H1 (cell line): ENCODE measurements around the gene BMERB1. TPM values are rescaled to one million over a fixed set of nuclear protein-coding genes. Genes with fewer than 3 reads are reported as not detected.

Experiments
- ASH2L ChIP-seq: fragments of 200-600, 300-600 bp; sonication (generic); IDR thresholded peaks from one replicate; pipeline ENCODE4 v1.7.1; 2017; ENCODE audit warnings: low read length
- BRCA1 ChIP-seq: IDR thresholded peaks from 2 replicates; pipeline ENCODE4 v1.6.1; 2012; ENCODE audit warnings: low read depth, low read length, improper control_type of control experiment
- CREB1 ChIP-seq: IDR thresholded peaks from 2 replicates; pipeline ENCODE4 v1.6.1; 2012; ENCODE audit warnings: inconsistent platforms
- EGR1 ChIP-seq: IDR thresholded peaks from 2 replicates; pipeline ENCODE4 v1.6.1; 2011; ENCODE audit warnings: low read depth, low read length, borderline replicate concordance
- GTF2F1 ChIP-seq: IDR thresholded peaks from 2 replicates; pipeline ENCODE4 v1.6.1; 2012; ENCODE audit warnings: low read depth, low read length, improper control_type of control experiment, borderline replicate concordance
- RAD21 ChIP-seq, 2 experiments: IDR thresholded peaks in 1 of 2; conservative IDR thresholded peaks in 1 of 2; 2 replicates each; pipeline ENCODE4 v1.6.1; 2011; ENCODE audit warnings: low read depth in 2 of 2, low read length in 2 of 2, improper control_type of control experiment in 1 of 2, inconsistent platforms in 1 of 2, mild to moderate bottlenecking in 1 of 2, moderate library complexity in 1 of 2
- SIN3A ChIP-seq, 2 experiments: IDR thresholded peaks in 1 of 2; conservative IDR thresholded peaks in 1 of 2; 2 replicates each; pipeline ENCODE4 v1.6.1; 2011 to 2012; ENCODE audit warnings: low read length in 2 of 2, improper control_type of control experiment in 1 of 2, low read depth in 1 of 2, mild to moderate bottlenecking in 1 of 2
- SIX5 ChIP-seq: IDR thresholded peaks from 2 replicates; pipeline ENCODE4 v1.6.1; 2011; ENCODE audit warnings: mild to moderate bottlenecking, low read depth, low read length
- SUZ12 ChIP-seq: fragments of 200-600 bp; sonication (generic); IDR thresholded peaks from 2 replicates; pipeline ENCODE4 v1.6.1; 2012; ENCODE audit warnings: mild to moderate bottlenecking, inconsistent platforms, low read length, moderate library complexity, mixed read lengths
- polyA plus RNA-seq, 7 experiments: library from polyadenylated mRNA; depleted of rRNA in 3 of 7; stranded (reverse) in 5 of 7; unstranded in 2 of 7; fragments of >200 nt in 5 of 7; fragments of 200-250 nt in 2 of 7; gene quantifications; 1 replicate in 5 of 7; 2 replicates in 1 of 7; 4 replicates in 1 of 7; pipeline versions ENCODE4 v1.2.1 to v1.2.3, GENCODE V29; 2011 to 2013; ENCODE audit warnings: missing spikeins in 2 of 7, mixed read lengths in 2 of 7
- total RNA-seq: library from RNA; stranded (reverse); fragmentation: NEBNext Ultra II Directional; extraction: Animal tissue kit (Norgen Biotek cat#: 25700); gene quantifications from 2 replicates; pipeline ENCODE4 v1.2.1, GENCODE V29; 2021

Gene BMERB1
- total and polyA plus RNA-seq, 2 of the 8 experiments (the other 6 are each of a cell fraction or from before 2014, with no cell fraction given), result 23.5 to 27.1 TPM

GRCh38 chr16:15542261-15542660 lies 107.9 kb downstream of the BMERB1 start (continued):
- no peak for TF ChIP-seq BRCA1
- TF ChIP-seq EGR1, result no peak
- TF ChIP-seq GTF2F1, result no peak
- TF ChIP-seq SIX5, result no peak
- TF ChIP-seq SUZ12, result no peak
- no peak for TF ChIP-seq SIN3A (conservative IDR thresholded peaks at IDR 0.05 in 1 of 2, IDR thresholded peaks at IDR 0.05 in 1 of 2; ENCODE audit: low read depth in 1 of 2, low read length in 2 of 2)
- TF ChIP-seq CREB1, result peak; percentile 38; the same call in 1 of the 2 replicates
- no peak for TF ChIP-seq RAD21 (IDR thresholded peaks at IDR 0.05 in 1 of 2, conservative IDR thresholded peaks at IDR 0.05 in 1 of 2; ENCODE audit: low read depth in 2 of 2, low read length in 2 of 2)
- TF ChIP-seq ASH2L, result peak; percentile 24
